Measurements from ENCODE around the gene TMEM106A.
"Not testable (repeated sequence)": the region's sequence is repeated elsewhere in the genome, so short reads cannot be mapped to it uniquely, and the experiment has no call there.

Gene TMEM106A

DNA sequence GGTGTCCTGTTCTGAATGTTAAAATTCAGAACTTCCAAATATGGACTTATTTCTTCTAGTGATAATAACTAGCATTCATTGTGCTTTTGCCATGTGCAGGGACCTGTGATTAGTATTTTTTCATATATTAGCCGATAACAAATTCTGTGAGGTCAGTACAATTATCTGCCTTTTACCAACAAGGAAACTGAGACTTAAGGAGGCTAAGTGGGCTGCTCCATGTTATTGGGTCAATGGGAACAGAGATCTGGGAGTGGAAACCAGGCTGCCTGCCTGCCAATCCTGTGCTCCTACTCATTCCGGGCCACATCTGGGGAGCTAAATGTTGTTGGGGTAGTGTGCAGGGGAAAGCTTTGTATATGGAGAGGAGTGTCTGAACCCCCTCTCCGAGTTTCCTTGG lies 3.7 kb downstream of the TMEM106A start:
- DNase-seq (ENCODE audit: low read depth): no peak

DNA sequence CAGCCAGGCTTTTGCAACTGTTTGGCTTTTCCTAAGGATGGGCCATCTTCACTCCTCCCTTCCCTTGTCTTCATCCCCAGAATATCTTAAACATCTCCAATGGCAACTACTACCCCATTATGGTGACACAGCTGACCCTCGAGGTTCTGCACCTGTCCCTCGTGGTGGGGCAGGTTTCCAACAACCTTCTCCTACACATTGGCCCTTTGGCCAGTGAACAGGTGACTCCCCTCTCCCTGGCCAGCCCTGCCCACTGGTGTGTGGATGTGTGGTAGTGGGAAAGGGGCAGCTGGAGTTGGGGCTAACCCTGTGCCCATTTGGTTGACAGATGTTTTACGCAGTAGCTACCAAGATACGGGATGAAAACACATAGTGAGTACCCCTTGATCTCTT lies 4.7 kb downstream of the TMEM106A start:
- DNase-seq (ENCODE audit: low read depth): no peak

DNA sequence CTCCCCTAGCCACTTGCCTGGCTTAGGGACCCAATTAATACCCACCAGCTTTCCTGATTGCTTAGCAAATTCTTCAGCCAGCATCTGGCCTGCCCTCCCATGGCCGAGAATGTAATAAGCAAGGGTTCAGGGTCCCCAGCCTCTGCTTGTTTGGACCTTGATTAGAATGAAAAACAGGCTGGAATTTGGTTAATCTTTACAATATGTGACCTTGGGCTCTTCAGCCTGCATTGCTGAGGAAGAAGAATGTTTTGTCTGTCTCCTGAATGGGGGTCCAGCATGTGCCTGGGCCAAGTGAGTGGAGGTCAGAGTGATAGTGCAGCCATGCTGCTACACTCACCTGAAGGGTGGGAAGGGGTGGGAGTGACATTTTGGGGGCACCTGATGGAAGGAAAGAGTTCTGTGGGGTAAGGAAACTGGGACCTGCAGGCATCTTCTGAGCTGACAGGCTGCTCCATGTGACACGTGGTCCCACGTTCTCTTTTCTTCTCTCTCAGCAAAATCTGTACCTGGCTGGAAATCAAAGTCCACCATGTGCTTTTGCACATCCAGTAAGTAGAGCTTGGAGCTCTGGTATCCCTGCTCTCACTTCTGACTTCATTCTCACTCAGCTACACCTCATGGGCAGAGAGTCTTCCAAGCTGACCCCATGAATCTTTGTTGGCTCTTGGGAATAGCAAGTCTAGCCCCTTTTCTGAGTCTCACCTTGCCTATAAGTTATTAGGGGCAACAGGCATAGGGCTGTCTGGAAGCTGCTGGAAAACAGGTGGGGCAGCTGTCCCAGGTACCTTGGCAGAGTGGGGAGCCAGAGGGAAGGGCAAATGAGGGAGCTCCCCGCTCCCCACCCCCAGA lies 5.3 kb downstream of the TMEM106A start:
- no peak for DNase-seq (ENCODE audit: low read depth)

DNA sequence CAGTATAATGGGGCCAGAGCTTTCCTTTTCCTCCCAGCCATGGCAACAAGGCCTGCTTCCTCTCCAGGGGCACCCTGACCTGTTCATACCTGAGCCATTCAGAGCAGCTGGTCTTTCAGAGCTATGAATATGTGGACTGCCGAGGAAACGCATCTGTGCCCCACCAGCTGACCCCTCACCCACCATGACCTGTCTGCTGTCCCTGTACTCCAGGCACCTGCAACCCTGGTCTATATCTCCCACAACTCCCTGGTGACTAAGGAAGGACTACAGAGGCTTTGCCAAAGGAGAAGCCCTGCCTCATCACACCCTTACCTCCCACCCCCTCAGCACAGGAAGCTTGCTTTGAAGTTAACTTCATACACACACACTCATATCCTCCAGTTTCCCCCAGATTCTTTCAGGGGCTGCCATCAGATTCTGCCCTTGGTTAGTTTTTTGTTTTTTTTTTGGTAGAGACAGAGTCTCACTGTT lies 6.0 kb downstream of the TMEM106A start:
- no peak for DNase-seq (ENCODE audit: low read depth)

DNA sequence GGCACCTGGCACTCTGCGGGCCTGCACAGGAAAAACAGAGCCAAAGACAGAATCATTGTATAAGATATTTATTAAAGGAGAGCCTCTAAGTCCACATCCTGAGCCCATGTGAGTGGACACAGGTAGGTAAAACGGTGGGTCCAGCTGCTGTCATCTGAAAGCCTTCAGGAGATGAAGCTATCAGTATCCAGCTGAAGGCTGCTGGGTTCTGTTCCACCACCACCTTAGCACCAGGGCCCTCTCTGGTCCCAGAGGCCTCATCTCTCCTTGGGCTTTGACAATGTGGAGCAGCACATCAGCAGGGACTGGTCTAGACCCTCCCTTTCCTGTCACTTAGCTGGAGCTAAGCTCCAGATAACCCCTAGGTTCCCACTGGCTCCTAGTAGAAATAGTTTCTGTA lies 7.3 kb downstream of the TMEM106A start:
- DNase-seq (ENCODE audit: low read depth): no peak

DNA sequence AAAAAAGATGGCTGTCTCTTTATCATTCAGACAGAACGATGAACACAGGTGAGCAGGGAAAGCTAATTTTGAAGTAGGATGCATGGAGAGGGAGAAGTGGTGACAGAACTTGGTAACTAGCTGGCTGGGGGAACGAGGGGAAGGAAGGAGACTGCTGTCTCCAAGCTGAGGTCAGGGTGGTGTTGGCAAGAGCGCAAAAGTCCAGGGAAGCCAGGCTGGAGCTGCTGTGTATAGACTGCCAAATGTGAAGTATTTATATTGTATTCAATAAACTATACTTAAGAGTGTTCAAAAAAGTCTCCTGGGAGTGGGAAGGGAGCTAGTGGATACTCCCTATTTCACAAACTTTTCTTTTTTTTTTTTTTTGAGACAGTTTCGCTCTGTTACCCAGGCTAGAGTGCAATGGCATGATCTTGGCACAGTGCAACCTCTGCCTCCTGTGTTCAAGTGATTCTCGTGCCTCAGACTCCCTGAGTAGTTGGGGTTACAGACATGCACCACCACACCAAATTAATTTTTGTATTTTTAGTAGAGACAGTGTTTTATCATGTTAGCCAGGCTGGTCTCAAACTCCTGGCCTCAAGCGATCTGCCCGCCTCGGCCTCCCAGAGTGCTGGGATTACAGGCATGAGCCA lies 8.2 kb downstream of the TMEM106A start:
- no peak for DNase-seq (ENCODE audit: low read depth)

DNA sequence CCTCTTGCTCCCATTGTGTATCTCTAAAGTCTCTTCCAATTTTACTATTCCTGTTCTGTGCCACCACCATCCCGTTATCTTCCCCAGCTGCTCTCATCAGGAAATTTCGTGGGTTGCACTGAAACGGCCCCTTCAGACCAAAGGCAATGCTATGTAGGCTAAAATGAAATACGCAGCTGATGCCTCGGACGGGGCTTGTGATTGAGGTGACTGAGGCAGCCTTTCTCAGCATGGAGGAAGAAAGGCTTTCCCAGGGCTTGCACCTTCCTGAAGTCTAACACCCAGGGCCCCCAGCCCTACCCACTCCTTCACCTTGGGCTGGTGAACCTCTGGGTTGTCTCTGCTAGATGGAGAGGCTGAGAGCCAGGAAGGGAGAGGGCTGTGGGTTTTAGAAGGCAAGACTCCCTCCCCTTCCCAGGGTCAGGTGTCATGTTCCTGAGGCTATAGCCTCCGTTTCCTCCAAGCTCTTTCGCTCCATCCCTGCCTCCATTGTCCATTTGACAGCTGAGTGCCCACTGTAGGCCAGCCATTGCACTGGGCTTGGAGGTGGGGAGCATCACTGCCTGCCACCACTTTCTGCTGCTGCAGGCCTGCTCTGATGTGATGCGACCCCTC lies 8.9 kb downstream of the TMEM106A start:
- DNase-seq (ENCODE audit: low read depth): no peak

DNA sequence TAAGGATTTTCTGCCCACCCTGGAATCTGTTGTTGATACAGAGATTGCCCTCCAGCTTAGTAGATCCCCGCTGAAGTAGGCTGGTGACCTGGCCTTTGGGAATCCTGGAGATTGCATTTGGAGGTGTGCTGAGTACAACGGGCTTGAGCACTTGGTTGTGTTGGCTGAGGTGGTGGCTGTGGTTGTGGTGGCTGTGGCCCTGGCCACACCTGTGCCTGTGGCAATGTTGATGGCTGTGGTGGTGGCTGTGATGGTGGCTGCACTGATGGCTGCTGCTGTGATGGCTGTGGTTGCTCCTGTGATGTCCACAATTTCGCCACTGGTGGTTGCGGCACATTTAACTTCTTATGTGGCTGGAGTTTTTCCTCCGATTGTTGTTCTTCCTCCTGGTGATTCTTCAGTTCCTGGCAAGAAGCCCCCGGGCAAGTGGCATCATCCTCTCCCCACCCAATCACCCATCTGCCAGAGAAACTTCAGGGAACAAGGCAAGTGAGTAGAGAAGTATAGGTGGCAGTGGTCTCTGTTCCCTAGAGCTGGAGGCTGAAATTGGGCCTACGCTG lies 12.6 kb downstream of the TMEM106A start:
- no peak for DNase-seq (ENCODE audit: low read depth)

DNA sequence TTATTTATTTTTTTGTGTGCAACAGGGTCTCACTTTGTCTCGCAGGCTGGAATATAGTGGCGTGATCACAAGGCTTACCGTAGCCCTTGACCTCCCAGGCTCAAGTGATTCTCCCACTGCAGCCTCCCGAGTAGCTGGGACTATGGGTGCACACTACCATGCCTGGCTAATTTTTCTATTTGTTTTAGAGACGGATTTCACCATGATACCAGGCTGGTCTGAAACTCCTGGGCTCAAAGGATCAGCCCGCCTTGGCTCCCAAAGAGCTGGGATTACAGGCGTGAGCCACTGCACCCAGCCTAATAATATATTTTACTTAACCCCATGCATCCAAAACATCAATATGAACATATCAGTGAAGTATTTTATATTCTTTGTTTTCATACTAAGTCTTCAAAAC lies 14.7 kb downstream of the TMEM106A start:
- no peak for DNase-seq (ENCODE audit: low read depth)

DNA sequence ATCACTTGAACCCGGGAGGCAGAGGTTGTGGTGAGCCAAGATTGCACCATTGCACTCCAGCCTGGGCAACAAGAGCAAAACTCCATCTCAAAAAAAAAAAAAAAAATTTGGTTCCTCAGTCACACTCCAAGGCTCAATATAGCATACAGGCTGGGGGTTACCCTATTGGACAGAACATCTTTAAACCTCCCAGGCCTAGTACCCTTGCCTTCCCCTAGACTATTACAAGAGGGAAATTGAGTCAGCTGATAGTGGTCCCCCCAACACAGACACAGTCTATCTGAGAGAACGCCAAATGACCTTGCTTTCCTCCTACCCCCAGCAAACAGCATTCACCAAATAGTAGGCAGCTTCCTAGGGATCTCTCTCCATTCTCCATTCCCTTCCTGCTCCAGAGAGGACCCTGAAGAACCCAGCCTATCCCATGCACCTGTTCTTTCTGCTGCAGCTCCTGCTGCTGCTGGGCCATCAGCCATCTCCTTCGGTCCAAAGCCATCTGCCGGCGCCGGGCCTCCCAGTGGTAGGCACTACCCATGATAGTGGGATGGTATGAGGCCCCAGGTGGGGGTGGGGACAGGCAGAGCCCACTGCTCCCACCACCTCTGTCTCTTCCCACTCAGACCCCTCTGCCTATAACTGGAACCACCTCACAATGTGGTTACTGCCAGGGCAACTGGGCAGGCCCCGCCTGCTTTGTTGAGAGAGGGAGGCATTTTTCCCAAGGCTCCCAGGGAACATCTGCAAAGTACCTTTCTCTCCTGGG lies 16.5 kb downstream of the TMEM106A start, which contains the start of gene CCDC200:
Gene CCDC200 (minus strand): TSS at position 604 of the 763 bp plus-strand sequence. CDS start 69 bp downstream, at position 535.
- DNase-seq (ENCODE audit: low read depth): not testable (repeated sequence)

DNA sequence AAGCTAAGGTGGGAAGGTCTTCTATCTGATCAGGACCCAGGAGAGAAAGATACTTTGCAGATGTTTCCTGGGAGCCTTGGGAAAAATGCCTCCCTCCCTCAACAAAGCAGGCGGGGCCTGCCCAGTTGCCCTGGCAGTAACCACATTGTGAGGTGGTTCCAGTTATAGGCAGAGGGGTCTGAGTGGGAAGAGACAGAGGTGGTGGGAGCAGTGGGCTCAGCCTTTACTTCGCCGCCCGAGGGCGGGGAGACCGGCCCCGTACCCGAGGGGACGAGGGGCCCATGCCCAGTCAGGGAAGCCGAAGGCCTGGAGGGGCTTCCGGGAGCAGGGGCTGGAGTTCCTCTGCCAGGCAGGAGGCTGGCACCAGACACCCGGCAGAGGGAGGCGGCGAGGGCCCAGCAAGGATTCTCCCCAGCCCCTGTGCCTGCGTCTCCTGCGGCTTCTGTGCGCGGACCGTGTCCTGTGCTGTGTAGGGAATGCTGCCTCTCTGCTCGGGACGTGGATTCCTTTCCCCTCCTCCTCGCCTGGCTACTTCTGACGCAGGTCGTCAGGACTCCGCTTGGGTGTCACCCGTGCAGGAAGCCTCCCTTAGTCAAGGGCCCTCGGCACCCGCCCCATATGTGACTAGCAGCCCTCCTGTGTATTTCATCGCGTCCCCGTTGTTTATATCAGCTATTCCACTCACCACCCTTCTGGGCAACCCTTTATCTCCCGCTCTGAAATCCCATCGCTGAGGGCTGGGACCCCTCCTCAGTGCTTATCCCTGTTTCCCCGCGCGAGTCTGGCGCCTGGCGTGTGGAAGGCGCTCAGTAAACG lies 19.7 kb downstream of the TMEM106A start:
- DNase-seq (ENCODE audit: low read depth): not testable (repeated sequence)

DNA sequence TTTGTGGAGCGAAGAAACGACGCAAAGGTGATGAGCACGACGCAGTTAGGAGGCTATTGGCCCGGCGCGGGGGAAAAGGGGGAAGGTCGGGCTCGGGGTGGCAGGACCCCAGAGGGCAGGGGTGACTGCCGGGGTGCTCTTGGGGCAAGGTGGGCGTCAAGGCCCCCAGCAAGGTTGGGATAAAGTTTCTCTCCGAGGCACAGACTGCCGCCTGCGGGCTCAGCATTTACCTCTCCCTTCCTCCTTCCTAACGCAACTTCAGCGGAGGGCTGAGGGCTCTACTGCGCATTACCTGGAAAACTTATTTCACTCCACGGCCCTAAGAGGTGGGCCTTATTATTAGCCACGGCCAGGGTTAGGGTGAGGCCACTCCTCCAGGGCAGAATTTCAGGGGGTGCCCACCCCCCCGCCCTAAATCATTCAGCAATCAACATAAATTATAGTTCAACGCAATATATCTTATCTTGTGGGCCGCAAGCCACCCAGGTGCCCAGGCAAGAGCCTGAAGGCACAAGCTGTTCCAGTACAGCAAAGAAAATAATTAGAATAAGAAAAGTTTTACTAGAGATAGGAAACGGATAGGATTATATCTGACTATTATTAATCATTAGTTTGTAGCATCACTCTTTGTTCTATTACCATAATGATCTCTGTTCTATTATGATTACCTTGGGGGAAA lies 20.5 kb downstream of the TMEM106A start:
- not testable (repeated sequence) for DNase-seq (ENCODE audit: low read depth)

DNA sequence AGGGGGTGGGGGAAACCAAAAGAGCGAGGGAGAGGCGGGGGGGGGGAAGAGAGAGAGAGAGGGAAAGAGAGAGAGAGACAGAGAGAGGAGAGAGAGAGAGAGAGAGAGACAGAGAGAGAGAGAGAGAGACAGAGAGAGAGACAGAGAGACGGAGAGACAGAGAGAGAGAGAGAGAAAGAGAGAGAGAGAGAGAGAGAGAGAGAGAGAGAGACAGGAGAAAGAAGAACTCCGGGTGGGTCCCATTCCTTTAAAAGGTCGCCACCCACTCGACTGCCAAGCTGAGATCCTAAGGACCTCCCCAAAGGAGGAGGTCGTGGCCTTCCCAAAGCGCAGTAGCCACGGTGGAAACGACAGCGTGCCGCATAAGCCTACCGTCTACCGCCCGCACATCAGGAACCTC lies 21.6 kb downstream of the TMEM106A start:
- DNase-seq (ENCODE audit: low read depth): not testable (repeated sequence)

DNA sequence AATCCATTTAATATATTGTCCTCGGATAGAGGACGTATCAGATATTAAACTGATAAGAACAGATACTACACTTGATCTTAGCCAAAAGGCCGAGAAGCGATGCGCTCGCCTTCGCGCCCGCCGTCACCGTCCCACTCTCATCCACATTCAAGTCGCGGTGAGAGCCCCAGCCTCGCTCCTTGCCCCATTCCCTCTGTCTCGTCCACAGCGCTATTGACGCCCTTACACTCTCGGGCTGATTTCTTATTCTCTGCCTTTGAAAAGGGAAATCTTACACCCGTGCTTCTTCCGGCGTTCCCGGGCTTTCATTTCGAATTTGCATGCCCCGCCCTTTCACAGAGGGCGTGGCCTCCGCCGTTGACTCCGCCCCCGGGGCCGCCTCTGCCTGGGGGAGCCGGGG lies 22.2 kb downstream of the TMEM106A start, which contains the start of gene RNU2-1:
Gene RNU2-1 (minus strand): TSS at position 101 of the 400 bp plus-strand sequence.
- DNase-seq (ENCODE audit: low read depth): not testable (repeated sequence)

DNA sequence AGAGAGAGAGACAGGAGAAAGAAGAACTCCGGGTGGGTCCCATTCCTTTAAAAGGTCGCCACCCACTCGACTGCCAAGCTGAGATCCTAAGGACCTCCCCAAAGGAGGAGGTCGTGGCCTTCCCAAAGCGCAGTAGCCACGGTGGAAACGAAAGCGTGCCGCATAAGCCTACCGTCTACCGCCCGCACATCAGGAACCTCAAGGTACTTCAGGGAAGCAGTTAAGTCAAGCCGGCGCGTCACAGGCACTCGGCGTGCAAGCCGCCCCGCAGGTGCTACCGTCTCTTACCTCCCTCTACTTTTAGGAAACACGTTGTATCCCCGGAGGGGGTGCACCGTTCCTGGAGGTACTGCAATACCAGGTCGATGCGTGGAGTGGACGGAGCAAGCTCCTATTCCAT lies 27.9 kb downstream of the TMEM106A start:
- DNase-seq (ENCODE audit: low read depth): not testable (repeated sequence)

DNA sequence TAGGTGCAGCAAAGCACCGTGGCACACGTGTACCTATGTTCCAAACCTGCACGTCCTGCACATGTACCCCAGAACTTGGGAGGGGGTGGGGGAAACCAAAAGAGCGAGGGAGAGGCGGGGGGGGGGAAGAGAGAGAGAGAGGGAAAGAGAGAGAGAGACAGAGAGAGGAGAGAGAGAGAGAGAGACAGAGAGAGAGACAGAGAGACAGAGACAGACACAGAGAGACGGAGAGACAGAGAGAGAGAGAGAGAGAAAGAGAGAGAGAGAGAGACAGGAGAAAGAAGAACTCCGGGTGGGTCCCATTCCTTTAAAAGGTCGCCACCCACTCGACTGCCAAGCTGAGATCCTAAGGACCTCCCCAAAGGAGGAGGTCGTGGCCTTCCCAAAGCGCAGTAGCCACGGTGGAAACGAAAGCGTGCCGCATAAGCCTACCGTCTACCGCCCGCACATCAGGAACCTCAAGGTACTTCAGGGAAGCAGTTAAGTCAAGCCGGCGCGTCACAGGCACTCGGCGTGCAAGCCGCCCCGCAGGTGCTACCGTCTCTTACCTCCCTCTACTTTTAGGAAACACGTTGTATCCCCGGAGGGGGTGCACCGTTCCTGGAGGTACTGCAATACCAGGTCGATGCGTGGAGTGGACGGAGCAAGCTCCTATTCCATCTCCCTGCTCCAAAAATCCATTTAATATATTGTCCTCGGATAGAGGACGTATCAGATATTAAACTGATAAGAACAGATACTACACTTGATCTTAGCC lies 29.1 kb downstream of the TMEM106A start:
- not testable (repeated sequence) for DNase-seq (ENCODE audit: low read depth)

DNA sequence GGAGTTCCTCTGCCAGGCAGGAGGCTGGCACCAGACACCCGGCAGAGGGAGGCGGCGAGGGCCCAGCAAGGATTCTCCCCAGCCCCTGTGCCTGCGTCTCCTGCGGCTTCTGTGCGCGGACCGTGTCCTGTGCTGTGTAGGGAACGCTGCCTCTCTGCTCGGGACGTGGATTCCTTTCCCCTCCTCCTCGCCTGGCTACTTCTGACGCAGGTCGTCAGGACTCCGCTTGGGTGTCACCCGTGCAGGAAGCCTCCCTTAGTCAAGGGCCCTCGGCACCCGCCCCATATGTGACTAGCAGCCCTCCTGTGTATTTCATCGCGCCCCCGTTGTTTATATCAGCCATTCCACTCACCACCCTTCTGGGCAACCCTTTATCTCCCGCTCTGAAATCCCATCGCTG lies 34.8 kb downstream of the TMEM106A start:
- not testable (repeated sequence) for DNase-seq (ENCODE audit: low read depth)
